GM21526 (cell line): Measurements from ENCODE around the gene SMO.

ENCODE experiments used
- ATAC-seq: cut with Tn5 transposase; IDR thresholded peaks from one replicate; pipeline ENCODE4 v1.9.1; 2021; ENCODE audit warnings: moderate library complexity; ENCODE audit not compliant: unreplicated experiment, low FRiP score

Gene SMO

GRCh38 chr7:129188372-129188891 lies at the start of gene SMO:
Gene SMO, plus strand, starts transcription at chr7:129188633. Its CDS starts 519 bp downstream, at chr7:129189152.
- ATAC-seq: no peak

- no peak for ATAC-seq
These were observed 44.7 kb upstream of the SMO start for GRCh38 chr7:129143724-129144094.

GRCh38 chr7:129144095-129144833 lies 44.2 kb upstream of the SMO start, which contains the start of gene TSPAN33:
Gene TSPAN33, plus strand, starts transcription at chr7:129144707. Its CDS starts 274 bp downstream, at chr7:129144981.
- ATAC-seq: peak; percentile 70

- ATAC-seq: peak; percentile 19
These were observed 43.4 kb upstream of the SMO start for GRCh38 chr7:129144834-129145668.

- peak; percentile 54 for ATAC-seq
These were observed 42.0 kb upstream of the SMO start for GRCh38 chr7:129146237-129146979.

- ATAC-seq: no peak
These were observed 40.7 kb upstream of the SMO start for GRCh38 chr7:129147731-129148130.

GRCh38 chr7:129149511-129149910 lies 38.9 kb upstream of the SMO start:
- no peak for ATAC-seq

- ATAC-seq: no peak
These were observed 38.0 kb upstream of the SMO start for GRCh38 chr7:129150199-129150996.

GRCh38 chr7:129157651-129158050 lies 30.8 kb upstream of the SMO start:
- no peak for ATAC-seq

GRCh38 chr7:129159539-129159938 lies 28.9 kb upstream of the SMO start:
- no peak for ATAC-seq

- ATAC-seq: no peak
These were observed 28.1 kb upstream of the SMO start for GRCh38 chr7:129160161-129160905.

- no peak for ATAC-seq
These were observed 26.8 kb upstream of the SMO start for GRCh38 chr7:129161524-129162225.

GRCh38 chr7:129162732-129163131 lies 25.7 kb upstream of the SMO start:
- ATAC-seq: no peak

GRCh38 chr7:129163875-129164544 lies 24.4 kb upstream of the SMO start:
- ATAC-seq: no peak

GRCh38 chr7:129166745-129167144 lies 21.7 kb upstream of the SMO start:
- ATAC-seq: no peak

- ATAC-seq: no peak
These were observed 20.6 kb upstream of the SMO start for GRCh38 chr7:129167817-129168216.

- no peak for ATAC-seq
These were observed 20.0 kb upstream of the SMO start for GRCh38 chr7:129168231-129169021.
